Esophagus squamous epithelium (tissue), 5 donors: ENCODE data around the gene TNNI3. TPM values are rescaled to one million over a fixed set of nuclear protein-coding genes. Genes with fewer than 3 reads are reported as not detected.
"Not testable (repeated sequence)": the region's sequence is repeated elsewhere in the genome, so short reads cannot be mapped to it uniquely, and the experiment has no call there.

Experiments
- DNase-seq: peaks from one replicate; lab custom pipeline; 2025; lab: John Stamatoyannopoulos, UW
- H3K27ac ChIP-seq, 4 donors: fragments of 200-600 bp; sonication (generic); one replicate each; pipeline ENCODE4 v1.5.1; 2016 to 2019; ENCODE audit warnings: mild to moderate bottlenecking in 1 of 4
- H3K27me3 ChIP-seq, 4 donors: fragments of 200-600 bp; sonication (generic); 1 replicate in 3 of 4; 2 replicates in 1 of 4; pipeline versions ENCODE4 v1.5.1 to v1.6.0; 2017 to 2021; ENCODE audit warnings: antibody characterized with exemption in 1 of 4
- H3K36me3 ChIP-seq, 3 donors: fragments of 200-600 bp; sonication (generic); one replicate each; pipeline ENCODE4 v1.5.1; 2016 to 2019
- H3K4me1 ChIP-seq, 3 donors: fragments of 200-600 bp; sonication (generic); one replicate each; pipeline ENCODE4 v1.5.1; 2017 to 2019
- H3K4me3 ChIP-seq, 4 donors: fragments of 200-600 bp; sonication (generic); 1 replicate in 3 of 4; 2 replicates in 1 of 4; pipeline ENCODE4 v1.5.1; 2016 to 2019; ENCODE audit warnings: mild to moderate bottlenecking in 2 of 4, moderate library complexity in 1 of 4
- H3K9me3 ChIP-seq, 3 donors: fragments of 200-600 bp; sonication (generic); one replicate each; pipeline ENCODE4 v1.5.1; 2016 to 2019
- POLR2A ChIP-seq, 4 donors: fragments of 450-650 bp; IDR thresholded peaks; one replicate each; pipeline ENCODE4 v1.6.1; 2017; ENCODE audit warnings: antibody characterized with exemption in 4 of 4, mild to moderate bottlenecking in 4 of 4, moderate library complexity in 3 of 4
- WGBS, 2 donors: methylation state at CpG; one replicate each; pipeline ENCODE4 v1.1.5; 2018; 5-methylcytosine and 5-hydroxymethylcytosine counted together
- intact Hi-C: fragments of 100-400 bp; cut with DNase I; formaldehyde crosslinking; loops from one replicate; pipeline ENCODE4 v1.15.0; 2022
- total RNA-seq, 4 donors: library from RNA; depleted of rRNA; stranded (reverse); fragments of >200 nt; gene quantifications; one replicate each; pipeline ENCODE4 v1.1.0, GENCODE V29; 2016
- TF ChIP-seq, protein P1 (sequence below), 6 experiments: fragments of 450-650 bp in 4 of 6; fragments of 200-600 bp in 2 of 6; sonication (generic) in 2 of 6; IDR thresholded peaks; one replicate each; pipeline ENCODE4 v1.5.1; 2016 to 2019; ENCODE audit warnings: antibody characterized with exemption in 6 of 6, mild to moderate bottlenecking in 4 of 6, moderate library complexity in 4 of 6
- donor health status: DM: yes; HTN: yes; CAD: no.

Gene TNNI3
- total RNA-seq, 4 donors from 2014 or later, result not detected

GRCh38 chr19:55173186-55173713 is 15.7 kb upstream of the TNNI3 start:
- Histone ChIP-seq H3K4me1 (peaks cover 6 to 19% (median 8%) of the 10 kb centered on the region in 3 donors), H3K27me3 (peaks cover 6 to 100% (median 16%) of the 10 kb centered on the region in 4 donors), H3K4me3 (peak overlapping the region; percentile 9 to 63 (median 35)), H3K36me3 (no peaks in the 10 kb centered on the region), H3K27ac (no peak overlapping the region), H3K9me3 (no peaks in the 10 kb centered on the region)
- intact Hi-C loops, result no loop called here
- TF ChIP-seq POLR2A (IDR thresholded peaks at IDR 0.05), result no peak
- TF ChIP-seq, protein P1, sequence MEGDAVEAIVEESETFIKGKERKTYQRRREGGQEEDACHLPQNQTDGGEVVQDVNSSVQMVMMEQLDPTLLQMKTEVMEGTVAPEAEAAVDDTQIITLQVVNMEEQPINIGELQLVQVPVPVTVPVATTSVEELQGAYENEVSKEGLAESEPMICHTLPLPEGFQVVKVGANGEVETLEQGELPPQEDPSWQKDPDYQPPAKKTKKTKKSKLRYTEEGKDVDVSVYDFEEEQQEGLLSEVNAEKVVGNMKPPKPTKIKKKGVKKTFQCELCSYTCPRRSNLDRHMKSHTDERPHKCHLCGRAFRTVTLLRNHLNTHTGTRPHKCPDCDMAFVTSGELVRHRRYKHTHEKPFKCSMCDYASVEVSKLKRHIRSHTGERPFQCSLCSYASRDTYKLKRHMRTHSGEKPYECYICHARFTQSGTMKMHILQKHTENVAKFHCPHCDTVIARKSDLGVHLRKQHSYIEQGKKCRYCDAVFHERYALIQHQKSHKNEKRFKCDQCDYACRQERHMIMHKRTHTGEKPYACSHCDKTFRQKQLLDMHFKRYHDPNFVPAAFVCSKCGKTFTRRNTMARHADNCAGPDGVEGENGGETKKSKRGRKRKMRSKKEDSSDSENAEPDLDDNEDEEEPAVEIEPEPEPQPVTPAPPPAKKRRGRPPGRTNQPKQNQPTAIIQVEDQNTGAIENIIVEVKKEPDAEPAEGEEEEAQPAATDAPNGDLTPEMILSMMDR (IDR thresholded peaks at IDR 0.05), result no peak
- no peak for DNase-seq
- WGBS, 2 donors, result 3 to 5% methylated on average over 9 to 13 of the region's 32 CpGs

DNA sequence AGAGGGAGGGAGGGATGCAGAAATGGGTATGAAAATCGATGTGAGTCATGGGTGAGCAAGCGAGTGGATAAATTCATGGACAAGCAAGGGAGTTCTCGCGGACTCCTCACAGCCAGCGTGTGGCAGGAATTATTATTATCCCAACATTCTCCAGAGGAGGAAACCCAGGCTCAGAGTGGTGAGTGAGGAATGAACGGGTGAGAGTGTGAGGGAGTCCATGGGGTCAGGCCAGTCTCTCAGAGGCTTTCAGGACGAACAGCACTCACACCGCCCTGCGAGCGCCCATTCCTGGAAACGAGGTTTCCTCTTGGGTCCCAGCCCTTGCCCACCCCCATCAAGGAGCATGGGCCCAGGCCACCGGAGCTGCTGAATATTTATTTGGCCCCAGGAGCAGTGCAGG is 15.2 kb upstream of the TNNI3 start:
- TF ChIP-seq, protein P1 (IDR thresholded peaks at IDR 0.05), result no peak
- TF ChIP-seq POLR2A (IDR thresholded peaks at IDR 0.05), result no peak
- Histone ChIP-seq H3K36me3 (no peaks in the 10 kb centered on the region), H3K27me3 (peaks cover 6 to 100% (median 17%) of the 10 kb centered on the region in 4 donors), H3K27ac (no peak overlapping the region), H3K9me3 (no peaks in the 10 kb centered on the region), H3K4me3 (peak overlapping the region in 1 of 4 donors; percentile 63), H3K4me1 (peaks cover 6 to 19% (median 8%) of the 10 kb centered on the region in 3 donors)
- DNase-seq, result no peak
- WGBS, 2 donors, result 7 to 24% methylated on average over 4 to 12 of the region's 12 CpGs
- intact Hi-C loops, result no loop called here

GRCh38 chr19:55172318-55172717 is 14.8 kb upstream of the TNNI3 start:
- intact Hi-C loops, H3K4me3 ChIP-seq, DNase-seq, H3K27ac ChIP-seq, H3K9me3 ChIP-seq, H3K36me3 ChIP-seq: not testable (repeated sequence)
- peaks cover 6 to 24% (median 9%) of the 10 kb centered on the region in 3 donors for H3K4me1 ChIP-seq
- 58% methylated on average over 6 to 9 of the region's 9 CpGs for WGBS, 2 donors
- H3K27me3 ChIP-seq, result peaks cover 6 to 100% (median 18%) of the 10 kb centered on the region in 4 donors

- WGBS, 2 donors, result 67 to 87% methylated on average over 5 of the region's 5 CpGs
These were observed 13.9 kb upstream of the TNNI3 start for GRCh38 chr19:55171440-55171839.

GRCh38 chr19:55169136-55169535 is 11.6 kb upstream of the TNNI3 start:
- Histone ChIP-seq H3K27ac (no peak overlapping the region), H3K9me3 (no peaks in the 10 kb centered on the region), H3K4me1 (peaks cover 6 to 36% (median 21%) of the 10 kb centered on the region in 3 donors), H3K36me3 (no peaks in the 10 kb centered on the region), H3K4me3 (no peak overlapping the region), H3K27me3 (peaks cover 3 to 99% (median 12%) of the 10 kb centered on the region in 4 donors)
- no peak for TF ChIP-seq POLR2A (IDR thresholded peaks at IDR 0.05)
- TF ChIP-seq, protein P1 (IDR thresholded peaks at IDR 0.05), result no peak
- DNase-seq, result no peak
- intact Hi-C loops, result no loop called here
- WGBS, 2 donors, result 62 to 64% methylated on average over 4 of the region's 4 CpGs

More at GRCh38 chr19:55171440-55171839, 13.9 kb upstream of the TNNI3 start:
- H3K9me3 ChIP-seq, result no peaks in the 10 kb centered on the region
- TF ChIP-seq POLR2A (IDR thresholded peaks at IDR 0.05), result no peak
- TF ChIP-seq, protein P1 (IDR thresholded peaks at IDR 0.05), result no peak
- H3K27me3 ChIP-seq, result peaks cover 6 to 100% (median 18%) of the 10 kb centered on the region in 4 donors
- no peak for DNase-seq
- no peak overlapping the region for H3K4me3 ChIP-seq
- no peak overlapping the region for H3K27ac ChIP-seq
- peaks cover 6 to 32% (median 18%) of the 10 kb centered on the region in 3 donors for H3K4me1 ChIP-seq
- H3K36me3 ChIP-seq, result no peaks in the 10 kb centered on the region
- intact Hi-C loops, result no loop called here
